Sigmoid colon (tissue), 4 donors: Measurements from ENCODE around the gene PROSER2.

Experiments
- CTCF ChIP-seq, 4 experiments: fragments of 450-650 bp in 3 of 4; fragments of 200-600 bp in 1 of 4; IDR thresholded peaks; one replicate each; pipeline ENCODE4 v1.5.1; 2016 to 2019; ENCODE audit warnings: antibody characterized with exemption in 4 of 4, mild to moderate bottlenecking in 3 of 4, moderate library complexity in 2 of 4
- POLR2A ChIP-seq, 2 donors: fragments of 450-650 bp; IDR thresholded peaks; one replicate each; pipeline ENCODE4 v1.6.1; 2016; ENCODE audit warnings: antibody characterized with exemption in 2 of 2, mild to moderate bottlenecking in 2 of 2, moderate library complexity in 2 of 2
- POLR2AphosphoS5 ChIP-seq, 4 donors: sonication (generic); formaldehyde crosslinking; IDR thresholded peaks; one replicate each; pipeline ENCODE4 v1.6.1; 2017; ENCODE audit warnings: antibody characterized with exemption in 4 of 4

DNA sequence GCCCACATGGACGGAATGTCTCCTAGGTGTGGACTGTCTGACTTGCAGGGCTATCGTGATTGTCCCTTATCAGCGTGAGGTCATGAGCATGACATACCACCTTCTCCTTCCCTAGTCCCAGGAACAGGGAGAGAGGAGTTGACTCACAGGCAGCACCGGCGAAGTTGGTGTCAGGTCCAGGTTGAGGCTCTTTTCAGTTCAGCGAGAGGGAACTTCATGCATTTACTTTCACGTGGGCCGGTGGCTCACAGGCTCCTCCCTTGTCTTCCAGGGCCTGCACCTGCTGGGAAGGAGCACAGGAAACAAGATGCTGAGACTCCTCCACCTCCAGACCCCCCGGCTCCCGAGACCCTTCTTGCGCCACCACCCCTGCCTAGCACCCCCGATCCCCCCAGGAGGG, 46.1 kb downstream of the PROSER2 start:
- no peak for TF ChIP-seq POLR2A (IDR thresholded peaks at IDR 0.05)
- TF ChIP-seq CTCF (IDR thresholded peaks at IDR 0.05), result no peak
- TF ChIP-seq POLR2AphosphoS5 (IDR thresholded peaks at IDR 0.05), result no peak
